PC-3 (cell line): Measurements from ENCODE around the gene GUCY2F.

ENCODE experiments used
- EZH2 ChIP-seq: fragments of 300-600 bp; sonication (generic); IDR thresholded peaks from one replicate; pipeline ENCODE4 v1.6.1; 2017; ENCODE audit warnings: antibody characterized with exemption, mild to moderate bottlenecking, low read length; ENCODE audit not compliant: unreplicated experiment
- TF ChIP-seq, protein P1 (sequence below): fragments of 300-600 bp; sonication (generic); conservative IDR thresholded peaks from 2 replicates; pipeline ENCODE4 v1.5.1; 2017; ENCODE audit warnings: antibody characterized with exemption, low read depth, mild to moderate bottlenecking, low read length

DNA sequence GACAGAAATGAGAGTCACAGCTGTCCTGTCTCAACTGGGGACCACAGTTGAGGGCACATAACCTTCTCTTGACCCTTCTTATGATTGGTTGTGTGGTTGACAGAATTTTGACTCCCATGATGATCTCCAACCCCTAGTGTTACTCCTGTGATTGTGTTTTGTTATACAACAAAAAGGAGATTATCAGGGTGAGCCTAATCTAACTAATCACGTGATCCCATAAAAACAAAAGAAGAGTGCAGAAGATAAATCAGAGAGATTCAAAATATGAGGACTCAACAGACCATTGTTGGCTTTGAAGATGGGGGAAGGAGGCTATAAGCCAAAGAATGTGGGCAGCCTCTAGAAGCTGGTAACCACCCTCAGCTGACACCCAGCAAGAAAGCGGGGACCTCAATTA lies 72.7 kb downstream of the GUCY2F start:
- TF ChIP-seq, protein P1, sequence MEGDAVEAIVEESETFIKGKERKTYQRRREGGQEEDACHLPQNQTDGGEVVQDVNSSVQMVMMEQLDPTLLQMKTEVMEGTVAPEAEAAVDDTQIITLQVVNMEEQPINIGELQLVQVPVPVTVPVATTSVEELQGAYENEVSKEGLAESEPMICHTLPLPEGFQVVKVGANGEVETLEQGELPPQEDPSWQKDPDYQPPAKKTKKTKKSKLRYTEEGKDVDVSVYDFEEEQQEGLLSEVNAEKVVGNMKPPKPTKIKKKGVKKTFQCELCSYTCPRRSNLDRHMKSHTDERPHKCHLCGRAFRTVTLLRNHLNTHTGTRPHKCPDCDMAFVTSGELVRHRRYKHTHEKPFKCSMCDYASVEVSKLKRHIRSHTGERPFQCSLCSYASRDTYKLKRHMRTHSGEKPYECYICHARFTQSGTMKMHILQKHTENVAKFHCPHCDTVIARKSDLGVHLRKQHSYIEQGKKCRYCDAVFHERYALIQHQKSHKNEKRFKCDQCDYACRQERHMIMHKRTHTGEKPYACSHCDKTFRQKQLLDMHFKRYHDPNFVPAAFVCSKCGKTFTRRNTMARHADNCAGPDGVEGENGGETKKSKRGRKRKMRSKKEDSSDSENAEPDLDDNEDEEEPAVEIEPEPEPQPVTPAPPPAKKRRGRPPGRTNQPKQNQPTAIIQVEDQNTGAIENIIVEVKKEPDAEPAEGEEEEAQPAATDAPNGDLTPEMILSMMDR, result no peak
- TF ChIP-seq EZH2, result no peak
